Upper lobe of right lung (tissue), 1 donor: Measurements from ENCODE around the gene AUH. TPM values are rescaled to one million over a fixed set of nuclear protein-coding genes. Genes with fewer than 3 reads are reported as not detected.
"Not testable (repeated sequence)": the region's sequence is repeated elsewhere in the genome, so short reads cannot be mapped to it uniquely, and the experiment has no call there.

Experiments used
- ATAC-seq: fragments of 200-7000 bp; cut with Tn5 transposase; one replicate; pipeline ENCODE4 v1.9.1; 2020; ENCODE audit warnings: mild to moderate bottlenecking, moderate library complexity
- DNase-seq: peaks from one replicate; pipeline ENCODE4 v3.0.0-alpha.2; 2020
- H3K27ac ChIP-seq: fragments of 200-600 bp; one replicate; pipeline ENCODE4 v1.8.0; 2022
- H3K27me3 ChIP-seq: fragments of 200-600 bp; one replicate; pipeline ENCODE4 v1.8.0; 2022; ENCODE audit warnings: mild to moderate bottlenecking
- H3K36me3 ChIP-seq: fragments of 200-600 bp; one replicate; pipeline ENCODE4 v1.8.0; 2022
- H3K4me1 ChIP-seq: fragments of 200-600 bp; one replicate; pipeline ENCODE4 v1.8.0; 2022
- H3K4me3 ChIP-seq: fragments of 200-600 bp; one replicate; pipeline ENCODE4 v1.8.0; 2022; ENCODE audit warnings: mild to moderate bottlenecking
- H3K9me3 ChIP-seq: fragments of 200-600 bp; one replicate; pipeline ENCODE4 v1.8.0; 2022
- intact Hi-C: fragments of 100-400 bp; cut with DNase I; formaldehyde crosslinking; loops from one replicate; pipeline ENCODE4 v1.11.0; 2022
- total RNA-seq: library from RNA; stranded (reverse); fragmentation: NEBNext Ultra II Directional; extraction: Animal tissue kit (Norgen Biotek cat#: 25700); gene quantifications from one replicate; pipeline ENCODE4 v1.2.1, GENCODE V29; 2021
- TF ChIP-seq, protein P1 (sequence below): fragments of 200-600 bp; IDR thresholded peaks from one replicate; pipeline ENCODE4 v1.8.0; 2022; ENCODE audit warnings: antibody characterized with exemption
- donor health status: DM: no; HTN: yes; CAD: no; lungs with severe emphysema.

AUH gene
- total RNA-seq, 1 donor from 2014 or later, result 18.6 TPM

DNA sequence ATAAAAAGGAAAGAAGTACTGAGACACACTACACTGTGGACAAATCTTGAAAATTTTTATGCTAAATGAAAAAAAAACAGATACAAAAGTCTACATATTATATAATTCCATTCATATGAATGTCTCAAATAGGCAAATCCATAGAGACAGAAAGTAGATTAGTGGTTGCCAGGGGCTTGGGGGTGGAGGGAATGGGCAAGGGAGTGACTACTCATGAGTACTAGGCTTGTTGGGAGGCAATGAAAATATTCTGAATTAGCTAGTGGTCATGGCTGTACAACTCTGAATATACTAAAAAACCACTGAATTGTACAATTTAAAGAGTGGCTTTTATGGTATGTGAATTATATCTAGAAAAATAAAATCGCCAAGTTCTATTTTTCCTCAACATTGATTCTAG lies 154.9 kb downstream of the AUH start:
- H3K4me3 ChIP-seq, result no peak overlapping the region
- no peak for DNase-seq
- intact Hi-C loops, result no loop called here
- peaks cover 7% of the 10 kb centered on the region for H3K4me1 ChIP-seq
- no peak for ATAC-seq
- no peaks in the 10 kb centered on the region for H3K9me3 ChIP-seq
- no peak overlapping the region for H3K27ac ChIP-seq
- no peaks in the 10 kb centered on the region for H3K27me3 ChIP-seq
- TF ChIP-seq, protein P1, sequence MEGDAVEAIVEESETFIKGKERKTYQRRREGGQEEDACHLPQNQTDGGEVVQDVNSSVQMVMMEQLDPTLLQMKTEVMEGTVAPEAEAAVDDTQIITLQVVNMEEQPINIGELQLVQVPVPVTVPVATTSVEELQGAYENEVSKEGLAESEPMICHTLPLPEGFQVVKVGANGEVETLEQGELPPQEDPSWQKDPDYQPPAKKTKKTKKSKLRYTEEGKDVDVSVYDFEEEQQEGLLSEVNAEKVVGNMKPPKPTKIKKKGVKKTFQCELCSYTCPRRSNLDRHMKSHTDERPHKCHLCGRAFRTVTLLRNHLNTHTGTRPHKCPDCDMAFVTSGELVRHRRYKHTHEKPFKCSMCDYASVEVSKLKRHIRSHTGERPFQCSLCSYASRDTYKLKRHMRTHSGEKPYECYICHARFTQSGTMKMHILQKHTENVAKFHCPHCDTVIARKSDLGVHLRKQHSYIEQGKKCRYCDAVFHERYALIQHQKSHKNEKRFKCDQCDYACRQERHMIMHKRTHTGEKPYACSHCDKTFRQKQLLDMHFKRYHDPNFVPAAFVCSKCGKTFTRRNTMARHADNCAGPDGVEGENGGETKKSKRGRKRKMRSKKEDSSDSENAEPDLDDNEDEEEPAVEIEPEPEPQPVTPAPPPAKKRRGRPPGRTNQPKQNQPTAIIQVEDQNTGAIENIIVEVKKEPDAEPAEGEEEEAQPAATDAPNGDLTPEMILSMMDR, result no peak
- H3K36me3 ChIP-seq, result no peaks in the 10 kb centered on the region

DNA sequence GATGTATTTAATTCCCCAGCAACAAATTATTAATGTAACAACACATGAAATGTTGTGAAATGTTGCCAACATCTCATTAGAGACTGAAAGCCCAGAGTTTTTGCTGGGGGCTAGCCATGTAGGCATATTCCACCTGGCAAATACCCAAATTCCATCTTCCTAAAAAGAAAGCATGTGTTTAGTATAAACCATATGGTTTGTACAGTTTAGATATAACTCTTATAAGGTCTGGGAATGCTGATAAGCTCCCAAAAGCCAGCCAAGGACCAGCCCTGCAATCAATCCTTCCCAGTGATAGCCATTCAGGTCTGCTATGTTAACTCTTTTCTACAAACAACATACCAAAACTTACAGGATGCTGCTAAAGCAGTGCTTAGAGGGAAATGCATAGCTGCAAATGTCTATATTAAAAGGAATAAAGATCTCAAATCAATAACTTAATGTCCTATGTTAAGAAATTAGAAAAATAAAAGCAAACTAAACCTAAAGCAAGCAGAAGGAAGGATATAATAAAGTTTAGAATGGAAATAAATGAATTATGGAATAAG lies 158.9 kb downstream of the AUH start:
- intact Hi-C loops, result no loop called here

DNA sequence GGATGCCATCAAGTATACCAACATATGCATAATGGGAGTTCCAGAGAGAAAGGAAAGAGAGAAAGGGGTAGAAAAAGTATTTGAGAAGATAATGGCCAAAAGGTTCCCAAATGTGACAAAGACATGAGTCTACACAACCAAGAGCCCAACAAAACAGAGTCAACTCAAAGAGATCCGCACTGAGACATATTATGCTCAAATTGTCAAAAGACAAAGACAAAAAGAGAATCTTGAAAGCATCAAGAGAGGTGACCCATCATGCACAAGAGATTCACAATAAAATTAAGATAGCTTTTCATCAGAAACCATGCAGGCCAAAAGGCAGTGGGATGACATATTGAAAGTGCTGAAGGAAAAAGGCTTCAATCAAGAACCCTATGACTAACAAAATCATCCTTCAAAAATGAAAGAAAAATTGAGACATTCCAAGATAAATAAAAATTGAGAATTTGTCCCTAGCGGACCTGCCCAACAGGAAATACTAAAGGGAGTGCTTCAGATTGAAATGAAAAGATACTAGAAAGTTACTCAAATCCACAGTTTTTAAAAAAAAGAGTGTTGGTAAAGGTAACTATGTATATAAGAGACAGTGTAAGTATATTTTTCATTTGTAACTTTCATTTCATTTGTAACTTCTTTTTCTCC lies 160.9 kb downstream of the AUH start:
- no peak for ATAC-seq
- no peak overlapping the region for H3K27ac ChIP-seq
- no peaks in the 10 kb centered on the region for H3K27me3 ChIP-seq
- no peaks in the 10 kb centered on the region for H3K36me3 ChIP-seq
- DNase-seq, result no peak
- no peaks in the 10 kb centered on the region for H3K9me3 ChIP-seq
- TF ChIP-seq, protein P1, result no peak
- H3K4me1 ChIP-seq, result peaks cover 31% of the 10 kb centered on the region
- intact Hi-C loops, result no loop called here
- no peak overlapping the region for H3K4me3 ChIP-seq

More for the DNA sequence above, 158.9 kb downstream of the AUH start:
- DNase-seq (no peak), ATAC-seq (no peak)
- TF ChIP-seq, protein P1, result no peak
- H3K9me3 ChIP-seq, result no peaks in the 10 kb centered on the region
- no peak overlapping the region for H3K27ac ChIP-seq
- H3K27me3 ChIP-seq, result no peaks in the 10 kb centered on the region
- no peaks in the 10 kb centered on the region for H3K36me3 ChIP-seq
- no peak overlapping the region for H3K4me3 ChIP-seq
- H3K4me1 ChIP-seq, result peaks cover 19% of the 10 kb centered on the region

DNA sequence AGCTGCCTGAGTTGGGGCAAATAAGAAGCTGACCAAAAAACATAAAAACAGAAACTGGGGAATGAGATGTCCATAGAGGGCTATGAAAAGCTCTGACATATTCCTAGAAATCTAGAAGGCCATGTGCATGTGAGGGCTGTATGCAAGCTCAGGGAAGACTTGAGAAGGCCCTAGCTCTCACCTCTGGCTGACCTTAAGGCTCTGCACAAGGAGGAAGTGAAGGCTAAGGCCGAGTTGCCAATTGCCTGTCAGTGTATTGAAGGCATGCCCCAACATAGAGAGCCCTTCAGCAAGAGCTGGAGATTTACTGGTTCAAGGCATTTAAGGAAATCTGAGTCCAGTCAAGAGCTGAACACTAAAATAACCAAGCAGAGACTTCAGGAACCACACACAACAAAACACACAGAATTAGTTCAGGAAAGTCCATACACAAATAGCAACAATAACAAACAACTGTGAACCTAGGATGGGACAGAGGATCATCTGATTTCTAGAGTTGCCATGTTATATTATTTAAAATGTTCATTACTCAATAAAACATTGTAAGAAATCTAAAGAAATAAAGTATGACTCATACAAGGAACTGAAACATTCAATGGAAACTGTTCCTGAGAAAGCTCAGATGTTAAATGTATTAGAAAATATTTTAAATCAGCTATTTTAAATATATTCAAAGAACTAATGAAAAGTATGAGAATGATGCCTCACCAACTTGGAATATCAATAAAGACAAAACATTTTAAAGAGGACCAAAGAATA lies 161.8 kb downstream of the AUH start:
- no peaks in the 10 kb centered on the region for H3K27me3 ChIP-seq
- intact Hi-C loops, result no loop called here

DNA sequence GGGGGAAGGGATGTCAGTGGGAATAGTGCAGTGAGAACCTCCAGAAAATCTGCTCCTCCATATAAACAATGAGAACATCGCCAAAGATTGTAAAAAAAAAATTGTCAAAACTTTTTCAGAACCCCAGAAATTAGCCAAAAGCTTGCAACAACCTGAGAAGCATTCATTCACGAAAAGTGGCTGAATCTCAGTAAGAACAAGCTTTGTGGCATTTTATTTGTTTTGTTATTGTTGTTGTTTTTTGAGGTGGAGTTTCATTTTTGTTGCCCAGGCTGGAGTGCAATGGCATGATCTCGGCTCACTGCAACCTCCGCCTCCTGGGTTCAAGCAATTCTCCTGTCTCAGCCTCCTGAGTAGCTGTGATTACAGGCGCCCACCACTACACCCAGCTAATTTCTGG lies 162.8 kb downstream of the AUH start:
- DNase-seq, H3K4me3 ChIP-seq, intact Hi-C loops, H3K9me3 ChIP-seq, H3K27ac ChIP-seq, H3K27me3 ChIP-seq, ATAC-seq, H3K36me3 ChIP-seq: not testable (repeated sequence)
- H3K4me1 ChIP-seq, result peaks cover 48% of the 10 kb centered on the region

More for the DNA sequence above, 161.8 kb downstream of the AUH start:
- Histone ChIP-seq H3K36me3 (no peaks in the 10 kb centered on the region), H3K4me3 (no peak overlapping the region), H3K9me3 (no peaks in the 10 kb centered on the region), H3K4me1 (peaks cover 39% of the 10 kb centered on the region), H3K27ac (no peak overlapping the region)
- no peak for DNase-seq
- peak; percentile 72 for ATAC-seq
- TF ChIP-seq, protein P1, result no peak

DNA sequence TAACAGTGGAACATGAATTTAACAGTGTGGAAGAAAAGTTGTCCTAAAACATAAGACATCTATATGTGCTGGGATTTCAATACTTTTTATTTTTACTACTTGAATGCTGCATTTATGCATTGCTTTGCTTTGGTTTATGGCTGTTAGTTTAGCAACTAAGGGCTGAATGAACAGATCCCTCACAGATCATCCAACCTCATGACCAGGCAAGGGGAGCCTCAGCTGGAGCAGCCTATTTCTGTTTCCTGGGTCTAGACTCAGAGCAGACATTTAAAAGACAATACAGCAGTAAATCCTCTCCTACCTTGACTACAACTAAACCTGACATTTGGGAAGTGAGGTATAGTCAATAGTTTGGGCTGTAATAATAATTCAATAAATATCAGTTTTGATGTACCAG lies 163.3 kb downstream of the AUH start:
- no peak for DNase-seq
- Histone ChIP-seq H3K4me1 (peaks cover 51% of the 10 kb centered on the region), H3K36me3 (no peaks in the 10 kb centered on the region), H3K9me3 (no peaks in the 10 kb centered on the region), H3K4me3 (no peak overlapping the region), H3K27ac (peak overlapping the region; percentile 71), H3K27me3 (no peaks in the 10 kb centered on the region)
- no peak for ATAC-seq
- TF ChIP-seq, protein P1, result no peak
- intact Hi-C loops, result no loop called here
